ENCODE results near the gene RBP2. TPM values are rescaled to one million over a fixed set of nuclear protein-coding genes. Genes with fewer than 3 reads are reported as not detected.

The RBP2 gene
- total RNA-seq (ENCODE audit: insufficient read depth, low replicate concordance), result not detected

GRCh38 chr3:139476348-139476747, at the start of gene RBP2:
Gene RBP2, minus strand, starts transcription at chr3:139476516. Its CDS starts 57 bp downstream, at chr3:139476459.
- no peak for DNase-seq (ENCODE audit: low spot score)

- DNase-seq (ENCODE audit: low spot score), result no peak
These were observed 48.7 kb upstream of the RBP2 start for GRCh38 chr3:139524841-139525636.

GRCh38 chr3:139523718-139524117, 47.4 kb upstream of the RBP2 start:
- no peak for DNase-seq (ENCODE audit: low spot score)

GRCh38 chr3:139523166-139523565, 46.9 kb upstream of the RBP2 start:
- no peak for DNase-seq (ENCODE audit: low spot score)

GRCh38 chr3:139522421-139522820, 46.1 kb upstream of the RBP2 start:
- no peak for DNase-seq (ENCODE audit: low spot score)

GRCh38 chr3:139521816-139522215, 45.5 kb upstream of the RBP2 start:
- DNase-seq (ENCODE audit: low spot score), result no peak

- no peak for DNase-seq (ENCODE audit: low spot score)
These were observed 44.8 kb upstream of the RBP2 start for GRCh38 chr3:139521144-139521543.

- DNase-seq (ENCODE audit: low spot score), result peak; percentile 36
These were observed 43.9 kb upstream of the RBP2 start for GRCh38 chr3:139519998-139520737.

GRCh38 chr3:139518926-139519842, 42.9 kb upstream of the RBP2 start:
- no peak for DNase-seq (ENCODE audit: low spot score)

- DNase-seq (ENCODE audit: low spot score), result no peak
These were observed 42.0 kb upstream of the RBP2 start for GRCh38 chr3:139518306-139518705.

- DNase-seq (ENCODE audit: low spot score), result no peak
These were observed 41.2 kb upstream of the RBP2 start for GRCh38 chr3:139517321-139518065.

- DNase-seq (ENCODE audit: low spot score), result no peak
These were observed 38.4 kb upstream of the RBP2 start for GRCh38 chr3:139514741-139515140.

- DNase-seq (ENCODE audit: low spot score), result no peak
These were observed 33.3 kb upstream of the RBP2 start for GRCh38 chr3:139509631-139510030.

- DNase-seq (ENCODE audit: low spot score), result no peak
These were observed 30.4 kb upstream of the RBP2 start for GRCh38 chr3:139506766-139507165.

GRCh38 chr3:139505829-139506386, 29.6 kb upstream of the RBP2 start:
- no peak for DNase-seq (ENCODE audit: low spot score)

GRCh38 chr3:139499536-139499935, 23.2 kb upstream of the RBP2 start:
- DNase-seq (ENCODE audit: low spot score), result no peak

- no peak for DNase-seq (ENCODE audit: low spot score)
These were observed 17.6 kb upstream of the RBP2 start for GRCh38 chr3:139493826-139494385.

GRCh38 chr3:139491966-139492365, 15.7 kb upstream of the RBP2 start:
- DNase-seq (ENCODE audit: low spot score), result no peak

GRCh38 chr3:139491027-139491700, 14.8 kb upstream of the RBP2 start:
- DNase-seq (ENCODE audit: low spot score), result no peak

- no peak for DNase-seq (ENCODE audit: low spot score)
These were observed 5.9 kb upstream of the RBP2 start for GRCh38 chr3:139482206-139482605.
